HG02884 (cell line): ENCODE measurements around the gene CT45A10.
"Not testable (repeated sequence)": the region's sequence is repeated elsewhere in the genome, so short reads cannot be mapped to it uniquely, and the experiment has no call there.

Experiments
- ATAC-seq: cut with Tn5 transposase; IDR thresholded peaks from one replicate; pipeline ENCODE4 v1.9.1; 2021; ENCODE audit warnings: mild to moderate bottlenecking, moderate library complexity; ENCODE audit not compliant: unreplicated experiment

The CT45A10 gene, protein sequence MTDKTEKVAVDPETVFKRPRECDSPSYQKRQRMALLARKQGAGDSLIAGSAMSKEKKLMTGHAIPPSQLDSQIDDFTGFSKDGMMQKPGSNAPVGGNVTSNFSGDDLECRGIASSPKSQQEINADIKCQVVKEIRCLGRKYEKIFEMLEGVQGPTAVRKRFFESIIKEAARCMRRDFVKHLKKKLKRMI

DNA sequence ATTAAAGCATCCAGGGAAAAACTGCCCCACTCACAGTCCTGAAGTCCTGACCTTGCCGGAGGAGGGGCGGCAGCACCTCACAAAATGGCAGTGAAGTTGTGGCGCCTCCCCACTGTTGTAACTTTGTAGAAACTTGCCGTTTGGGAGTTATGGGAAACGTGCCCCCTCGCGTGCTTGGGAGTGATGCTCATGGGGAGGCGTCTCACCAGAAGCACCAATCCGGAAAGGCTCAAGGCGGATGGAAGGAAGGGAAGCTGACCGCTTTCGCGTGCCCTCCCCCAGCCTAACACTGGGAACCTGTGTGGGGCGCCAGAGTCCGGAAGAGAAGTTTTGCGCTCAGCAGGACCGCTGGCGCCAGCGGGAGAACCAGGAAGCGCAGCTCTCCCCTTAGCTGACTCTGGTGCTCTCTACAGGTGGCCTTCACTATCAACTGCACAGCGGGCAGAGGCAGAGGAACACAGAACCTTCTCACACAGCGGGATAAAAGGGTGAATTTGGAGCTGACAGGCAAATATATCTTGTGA is at the start of gene CT45A10, which contains the start of gene SAGE1:
Gene CT45A10 (minus strand): TSS at position 151 of the 524 bp plus-strand sequence. CDS start 8,100 bp downstream, outside the sequence.
Gene SAGE1 (plus strand): TSS at position 423 of the 524 bp plus-strand sequence. CDS start 2,527 bp downstream, outside the sequence.
- no peak for ATAC-seq

DNA sequence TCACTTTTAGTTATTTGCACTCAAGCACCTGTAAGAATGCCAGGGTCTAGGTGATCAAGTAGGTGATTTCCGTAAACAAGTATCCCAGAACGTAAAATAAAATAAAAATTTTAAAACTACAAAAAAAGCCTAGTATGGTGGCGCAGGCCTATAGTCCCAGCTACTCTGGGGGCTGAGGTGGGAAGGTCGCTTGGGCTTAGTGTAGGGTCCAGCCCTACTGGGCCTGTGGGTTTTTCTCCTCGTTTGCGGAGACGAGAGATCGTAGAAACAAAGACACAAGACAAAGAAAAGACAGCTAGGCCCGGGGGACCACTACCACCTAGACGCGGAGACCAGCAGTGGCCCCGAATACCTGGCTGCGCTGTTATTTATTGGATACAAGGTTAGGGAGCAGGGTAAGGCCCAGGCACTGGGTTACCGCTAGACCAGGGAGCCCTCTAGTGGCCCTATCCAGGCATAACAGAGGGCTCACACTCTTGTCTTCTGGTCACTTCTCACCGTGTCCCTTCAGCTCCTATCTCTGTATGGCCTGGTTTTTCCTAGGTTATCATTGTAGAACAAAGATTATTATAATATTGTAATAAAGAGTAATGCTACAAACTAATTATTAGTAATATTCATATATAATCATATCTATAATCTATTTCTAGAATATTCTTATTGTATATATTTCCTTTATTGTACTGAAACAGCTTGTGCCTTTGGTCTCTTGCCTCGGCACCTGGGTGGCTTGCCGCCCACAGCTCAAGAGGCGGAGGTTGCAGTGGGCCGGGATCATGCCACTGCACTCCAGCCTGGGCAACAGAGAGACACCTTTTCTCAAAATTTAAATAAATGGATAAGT is 38.6 kb upstream of the CT45A10 start:
- no peak for ATAC-seq

GRCh38 chrX:135927897-135928296 is 34.7 kb upstream of the CT45A10 start:
- no peak for ATAC-seq

DNA sequence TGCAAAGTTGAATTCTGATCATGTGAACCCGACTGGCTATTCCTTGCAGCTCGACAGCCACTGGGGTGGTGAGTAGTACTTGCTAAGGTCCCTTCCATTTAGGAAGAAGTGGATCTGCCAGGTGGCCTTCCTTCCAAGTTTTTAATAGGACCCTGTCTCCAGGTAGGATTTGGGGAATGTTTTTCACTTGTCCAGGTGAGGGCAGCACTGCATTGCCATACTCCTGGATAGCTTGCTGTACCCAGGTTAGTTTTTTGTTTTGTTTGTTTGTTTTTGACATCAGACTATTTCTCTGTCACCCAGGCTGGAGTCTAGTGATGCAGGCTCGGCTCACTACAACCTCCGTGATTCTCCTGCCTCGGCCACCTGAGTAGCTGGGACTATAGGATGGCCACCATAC is 30.1 kb upstream of the CT45A10 start:
- no peak for ATAC-seq

GRCh38 chrX:135920516-135920915 is 27.3 kb upstream of the CT45A10 start:
- ATAC-seq: not testable (repeated sequence)

GRCh38 chrX:135914404-135914803 is 21.2 kb upstream of the CT45A10 start:
- no peak for ATAC-seq

DNA sequence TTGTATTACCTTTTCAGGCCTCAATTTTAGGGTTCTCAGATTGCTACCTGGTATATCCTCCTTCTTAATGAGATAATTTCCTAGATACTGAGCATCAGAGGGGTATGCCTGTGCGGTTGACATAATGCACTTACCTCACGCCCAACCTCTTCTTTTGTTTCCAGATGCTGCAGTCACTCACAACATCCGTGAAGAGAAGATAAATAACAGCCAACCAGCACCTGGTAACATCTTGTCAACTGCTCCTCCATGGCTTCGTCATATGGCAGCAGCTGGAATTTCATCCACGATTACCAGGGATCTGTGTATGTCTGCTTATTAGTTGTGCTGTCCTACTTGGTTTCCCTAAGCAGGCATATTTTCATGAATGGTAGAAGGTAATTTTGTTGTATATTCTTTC is 17.0 kb upstream of the CT45A10 start:
- no peak for ATAC-seq

GRCh38 chrX:135892781-135893180 is 463 bp downstream of the CT45A10 start:
- ATAC-seq: no peak

DNA sequence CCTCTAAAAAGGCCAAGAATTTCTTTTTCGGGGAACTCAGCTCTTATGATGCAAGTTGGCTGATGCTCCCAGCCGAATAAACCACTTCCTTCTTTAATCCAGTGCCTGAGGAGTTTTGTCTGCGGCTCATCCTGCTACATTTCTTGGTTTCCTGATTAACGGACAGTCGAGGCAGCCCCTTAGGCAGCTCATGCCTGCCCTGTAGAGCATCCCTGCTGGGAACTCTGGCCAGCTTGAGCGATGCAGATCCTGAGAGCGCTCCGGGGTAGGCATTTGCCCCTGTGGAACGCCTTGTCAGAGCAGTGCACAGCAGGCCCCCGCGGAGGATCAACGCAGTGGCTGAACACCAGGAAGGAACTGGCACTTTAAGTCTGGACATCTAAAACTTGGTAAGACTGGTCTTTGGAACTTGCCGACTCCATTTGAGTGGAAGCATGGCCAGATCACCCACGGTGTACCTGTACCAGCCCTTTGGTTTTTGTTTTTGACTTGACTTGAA is 3.1 kb downstream of the CT45A10 start:
- no peak for ATAC-seq

- ATAC-seq: not testable (repeated sequence)
These were observed 4.3 kb downstream of the CT45A10 start for GRCh38 chrX:135888976-135889375.

DNA sequence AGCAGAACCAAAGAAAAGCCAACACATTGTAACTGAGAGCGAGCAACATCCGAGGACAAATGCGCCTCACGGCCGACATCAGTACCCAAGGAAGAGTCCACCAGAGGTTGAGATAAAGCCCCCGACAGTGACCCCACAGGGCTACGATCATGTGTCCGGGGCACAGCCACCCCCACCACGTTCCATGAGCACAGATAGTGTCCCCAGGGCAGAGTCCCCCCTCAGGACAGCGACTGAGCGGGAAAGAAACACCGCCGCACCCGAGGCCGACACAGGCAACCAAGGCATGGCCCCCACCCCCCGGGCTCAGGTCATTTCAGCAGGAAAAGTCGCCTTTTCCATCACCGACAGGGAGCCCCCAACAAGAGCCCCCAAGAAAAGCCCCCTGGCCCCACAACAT is 5.0 kb downstream of the CT45A10 start:
- ATAC-seq: not testable (repeated sequence)

DNA sequence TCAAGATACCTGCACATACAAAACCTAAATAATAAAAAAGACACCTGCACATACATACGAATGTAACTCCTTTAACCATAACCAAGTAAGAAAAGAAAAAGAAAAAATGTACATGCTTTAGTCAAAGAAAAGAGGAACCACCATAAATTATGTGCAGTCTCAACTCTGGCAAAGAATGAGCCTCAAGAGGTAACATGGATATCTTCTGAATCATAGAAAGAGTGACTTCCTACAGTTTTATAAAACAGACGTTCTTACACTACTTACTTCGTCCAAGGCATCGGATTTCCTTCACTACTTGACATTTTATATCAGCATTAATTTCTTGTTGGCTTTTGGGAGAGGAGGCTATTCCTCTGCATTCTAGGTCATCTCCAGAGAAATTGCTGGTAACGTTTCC is 10.5 kb downstream of the CT45A10 start:
- ATAC-seq: not testable (repeated sequence)

- not testable (repeated sequence) for ATAC-seq
These were observed 21.5 kb downstream of the CT45A10 start, which contains the start of gene CT45A9 for GRCh38 chrX:135871712-135872111. Gene CT45A9 (minus strand): TSS chrX:135871812. CDS start chrX:135868061, 3,751 bp downstream.

DNA sequence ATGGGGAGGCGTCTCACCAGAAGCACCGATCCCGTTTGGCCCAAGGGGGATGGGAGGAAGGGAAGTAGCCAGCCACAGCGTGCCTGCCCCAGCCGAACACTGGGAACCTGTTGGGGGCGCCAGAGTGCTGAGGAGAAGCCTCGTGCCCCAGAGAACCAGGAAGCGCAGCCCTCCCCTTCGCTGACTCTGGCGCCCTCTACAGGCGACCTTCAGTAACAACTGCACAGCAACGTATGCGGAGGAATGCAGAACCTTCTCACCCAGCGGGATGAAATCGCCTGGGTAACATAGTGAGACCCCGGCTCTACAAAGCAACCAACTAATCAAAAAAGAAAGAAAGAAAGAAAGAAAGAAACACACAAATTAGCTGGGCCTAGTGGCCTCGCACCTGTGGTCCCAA is 38.8 kb downstream of the CT45A10 start, which contains the start of gene CT45A8:
Gene CT45A8 (minus strand): TSS at position 101 of the 400 bp plus-strand sequence. CDS start 3,755 bp downstream, outside the sequence.
- not testable (repeated sequence) for ATAC-seq

- not testable (repeated sequence) for ATAC-seq
These were observed 56.1 kb downstream of the CT45A10 start, which contains the start of gene CT45A7 for GRCh38 chrX:135837180-135837579. Gene CT45A7 (minus strand): TSS chrX:135837280. CDS start chrX:135833533, 3,747 bp downstream.
